HG03196 (cell line): ENCODE results near the gene CLIC1.

Experiments
- ATAC-seq: cut with Tn5 transposase; IDR thresholded peaks from one replicate; pipeline ENCODE4 v1.9.1; 2021; ENCODE audit not compliant: unreplicated experiment

The CLIC1 gene

GRCh38 chr6:31768363-31769257 lies 32.3 kb upstream of the CLIC1 start:
- no peak for ATAC-seq

- no peak for ATAC-seq
Observed at GRCh38 chr6:31767096-31767645, 30.8 kb upstream of the CLIC1 start.

DNA sequence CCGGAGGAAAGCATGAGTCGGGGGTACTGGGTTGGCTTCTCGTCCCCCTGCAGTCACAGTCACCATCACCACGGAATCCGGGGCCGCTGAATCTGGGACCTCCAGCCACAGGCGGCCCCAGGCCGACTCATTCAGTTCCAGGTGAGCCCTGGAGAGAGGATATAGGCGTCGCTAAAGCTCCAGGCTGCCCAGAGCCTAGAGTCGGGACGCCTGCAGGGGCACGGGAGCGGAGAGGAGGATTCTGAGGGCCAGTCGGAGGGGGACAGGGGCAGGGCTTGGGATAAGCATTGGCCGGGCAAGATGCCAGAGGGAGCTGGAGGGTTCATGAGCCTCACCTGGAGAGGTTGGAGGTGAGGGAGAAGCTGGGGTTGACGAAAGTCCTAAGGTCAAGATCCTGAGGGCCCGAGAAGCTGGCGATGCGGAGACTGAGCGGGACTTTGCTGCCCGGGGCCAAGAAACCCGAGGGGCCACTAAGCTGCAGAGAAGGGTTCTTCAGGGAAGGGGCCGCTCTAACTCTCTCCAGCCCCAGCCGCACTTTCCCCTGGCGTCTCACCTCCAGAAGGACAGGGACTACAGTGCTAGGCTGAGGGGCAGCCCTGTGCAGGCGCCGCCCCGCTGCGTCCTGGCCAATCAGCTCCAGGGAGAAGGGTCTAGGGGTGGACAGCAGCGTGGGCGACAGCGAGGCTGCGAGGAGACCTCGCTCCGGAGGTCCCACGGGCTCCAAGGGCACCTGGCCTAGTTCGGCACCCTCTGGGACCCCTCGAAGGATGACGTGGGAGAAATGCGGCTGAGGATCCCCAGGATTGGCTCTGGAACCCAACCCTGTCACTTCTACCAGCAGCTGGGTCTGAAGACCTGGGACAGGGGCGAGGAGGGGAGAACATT lies 29.8 kb upstream of the CLIC1 start:
- no peak for ATAC-seq

DNA sequence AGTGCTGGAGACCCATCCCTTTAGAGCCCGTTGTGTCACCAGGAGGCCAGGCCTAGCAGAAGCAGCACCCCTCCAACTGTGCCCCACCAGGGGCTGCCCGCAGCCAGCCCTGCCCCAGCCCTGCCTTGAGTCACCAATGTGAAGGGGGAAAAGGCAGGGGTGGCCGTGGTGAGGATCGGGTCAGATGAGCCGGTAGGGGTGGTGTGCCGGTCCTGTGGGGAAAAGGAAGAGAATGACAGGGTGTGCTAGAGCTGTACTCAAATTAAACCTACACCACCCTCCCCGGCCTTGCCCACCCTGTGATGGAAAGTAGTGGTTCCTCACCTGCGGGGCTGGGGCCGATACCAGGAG lies 29.2 kb upstream of the CLIC1 start:
- no peak for ATAC-seq

DNA sequence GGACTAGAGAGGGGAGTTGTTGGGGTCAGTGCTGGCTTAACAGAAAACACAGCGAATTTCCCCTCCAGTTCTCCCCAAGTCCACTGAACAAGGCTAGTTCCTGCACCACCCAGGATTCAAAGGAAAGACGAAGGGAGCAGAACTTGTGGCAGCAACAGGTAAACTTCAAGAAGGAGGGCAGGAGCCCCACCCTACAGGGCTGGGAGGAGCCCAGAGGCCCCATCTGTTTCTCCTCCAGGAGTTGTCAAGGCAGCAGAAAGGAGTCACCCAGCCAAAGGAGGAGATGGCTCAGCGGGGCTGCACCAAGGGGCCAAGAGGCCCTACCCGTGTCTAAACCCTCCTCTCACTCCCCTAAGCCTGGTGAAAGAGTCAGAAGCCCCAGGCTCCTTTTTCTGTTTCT lies 27.9 kb upstream of the CLIC1 start:
- no peak for ATAC-seq

DNA sequence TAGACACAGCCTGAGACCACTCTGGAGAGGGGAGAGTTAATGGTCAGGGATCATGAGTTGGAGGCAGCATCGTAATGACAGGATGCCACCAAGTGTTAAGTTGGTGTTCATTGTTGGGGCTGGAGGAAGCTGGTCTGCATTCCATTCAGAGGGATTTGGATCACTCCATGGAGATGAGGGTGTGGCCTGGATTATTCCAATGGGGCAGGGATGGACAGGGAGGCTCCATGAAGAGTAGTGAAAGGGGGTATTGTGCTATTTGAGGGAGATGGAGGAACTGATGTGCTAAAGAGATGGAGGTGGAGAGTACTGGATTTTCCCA lies 27.2 kb upstream of the CLIC1 start:
- ATAC-seq: no peak

DNA sequence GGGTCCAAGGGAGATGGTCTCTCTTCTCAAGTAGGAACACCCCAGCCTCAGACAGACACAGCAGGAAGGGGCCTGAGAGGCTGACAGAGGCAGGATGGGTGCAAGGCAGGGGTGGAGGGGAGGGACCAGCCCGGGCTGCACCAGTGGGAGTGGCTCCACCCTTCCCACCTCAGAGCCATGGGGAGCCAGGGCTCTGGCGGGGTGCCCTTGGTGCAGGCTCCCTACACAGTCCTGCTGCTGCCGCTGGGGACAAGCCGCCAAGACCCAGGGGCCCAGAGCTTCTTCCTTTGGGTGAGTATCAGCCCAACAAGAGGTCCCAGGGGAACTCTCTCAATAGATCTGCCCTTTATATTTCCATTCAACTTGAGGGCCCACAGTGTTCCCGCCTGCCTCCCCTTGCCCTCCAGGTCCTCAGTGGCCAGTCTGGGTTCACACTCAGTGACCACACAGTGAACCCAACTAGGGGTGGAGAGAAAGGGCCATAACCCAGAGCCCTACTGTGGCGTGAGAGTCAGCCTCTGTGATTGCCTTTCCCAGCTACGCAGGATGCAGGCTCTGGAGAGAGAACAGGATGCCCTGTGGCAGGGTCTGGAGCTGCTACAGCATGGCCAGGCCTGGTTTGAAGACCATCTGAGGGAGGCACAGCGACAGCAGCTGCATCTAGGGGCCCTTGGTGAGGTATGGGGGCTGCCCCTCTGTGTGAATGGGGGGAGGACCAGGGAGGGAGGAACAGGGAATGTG lies 26.7 kb upstream of the CLIC1 start:
- ATAC-seq: no peak

DNA sequence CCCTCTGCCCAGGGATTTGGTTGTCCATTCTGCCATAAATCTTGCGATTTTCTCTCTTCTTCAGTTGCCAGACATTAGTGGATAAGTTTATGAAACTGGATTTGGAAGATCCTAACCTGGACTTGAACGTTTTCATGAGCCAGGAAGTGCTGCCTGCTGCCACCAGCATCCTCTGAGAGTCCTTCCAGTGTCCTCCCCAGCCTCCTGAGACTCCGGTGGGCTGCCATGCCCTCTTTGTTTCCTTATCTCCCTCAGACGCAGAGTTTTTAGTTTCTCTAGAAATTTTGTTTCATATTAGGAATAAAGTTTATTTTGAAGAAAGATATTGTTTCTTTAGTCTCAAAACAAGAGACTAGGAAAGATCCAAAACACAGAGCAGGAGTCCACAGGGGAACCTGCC lies 26.0 kb upstream of the CLIC1 start, which contains the start of gene SAPCD1:
Gene SAPCD1 (plus strand): TSS at position 301 of the 400 bp plus-strand sequence. CDS start 399 bp downstream, outside the sequence.
- ATAC-seq: no peak

DNA sequence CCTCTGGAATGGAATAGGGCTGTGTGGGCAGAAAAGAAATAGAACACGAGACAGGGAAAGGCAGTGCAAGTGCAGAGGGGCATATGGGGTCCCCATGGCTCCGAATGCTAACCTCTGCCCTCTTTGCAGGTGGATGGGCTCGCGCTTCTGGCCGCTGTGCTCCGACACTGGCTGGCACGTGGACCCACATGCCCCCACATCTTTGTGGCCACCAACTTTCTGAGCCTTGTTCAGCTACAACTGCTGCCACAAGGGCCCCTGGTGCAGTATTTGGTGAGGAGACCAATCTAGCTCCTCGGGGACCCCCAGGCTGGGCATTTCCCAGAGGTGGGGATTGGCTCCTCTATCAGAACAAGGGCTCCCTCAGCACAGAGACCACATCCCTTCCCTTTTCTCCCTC lies 25.0 kb upstream of the CLIC1 start:
- ATAC-seq: no peak

GRCh38 chr6:31760790-31761189 lies 24.5 kb upstream of the CLIC1 start:
- no peak for ATAC-seq

DNA sequence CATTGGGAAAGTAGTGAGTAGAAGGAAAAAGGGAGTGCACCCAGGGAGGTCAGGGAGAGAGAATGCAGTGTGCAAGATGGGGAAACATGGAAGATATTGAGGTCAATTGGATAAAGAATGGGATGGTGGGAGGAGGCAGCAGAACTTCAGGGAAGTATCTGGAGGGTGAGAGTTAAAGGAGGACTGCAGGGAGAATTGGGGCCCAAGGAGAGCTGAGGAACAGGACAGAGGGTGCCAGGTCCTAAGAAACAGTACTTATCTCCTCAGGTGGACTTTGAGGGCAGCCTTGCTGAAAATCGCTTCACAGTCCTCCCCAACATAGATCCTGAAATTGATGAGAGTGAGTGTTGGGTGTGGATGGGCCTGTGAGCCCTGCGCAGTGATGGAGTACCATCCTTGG lies 22.0 kb upstream of the CLIC1 start:
- no peak for ATAC-seq

DNA sequence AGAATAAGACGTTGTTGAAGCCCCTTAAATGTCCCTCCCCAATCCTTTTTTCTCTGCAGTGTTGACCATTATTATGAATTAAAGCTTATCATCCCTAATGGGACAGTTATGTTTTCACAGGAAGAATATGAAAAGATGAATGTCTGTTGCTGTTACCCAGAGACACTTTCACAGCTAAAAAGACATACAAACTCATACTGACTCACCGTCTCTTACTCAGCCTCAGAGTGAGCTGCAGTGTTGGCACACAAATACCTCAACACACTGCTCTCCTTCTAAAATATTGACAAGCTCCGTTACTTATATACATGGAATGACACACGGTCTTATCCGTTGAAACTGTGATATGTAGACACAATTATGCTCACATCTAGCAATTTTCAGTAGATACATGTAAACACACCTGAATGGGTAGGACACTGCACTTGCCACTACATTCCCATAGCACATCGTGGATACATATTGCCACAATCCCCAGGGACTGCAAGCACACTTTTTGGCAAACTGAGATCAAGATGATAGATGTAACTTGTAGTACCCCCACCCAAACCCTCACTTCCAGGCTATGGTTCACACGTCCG lies 16.5 kb upstream of the CLIC1 start:
- no peak for ATAC-seq

- no peak for ATAC-seq
Observed at GRCh38 chr6:31750411-31751022, 14.2 kb upstream of the CLIC1 start.

GRCh38 chr6:31749301-31750036 lies 13.1 kb upstream of the CLIC1 start:
- no peak for ATAC-seq

GRCh38 chr6:31744422-31744821 lies 8.1 kb upstream of the CLIC1 start:
- no peak for ATAC-seq

DNA sequence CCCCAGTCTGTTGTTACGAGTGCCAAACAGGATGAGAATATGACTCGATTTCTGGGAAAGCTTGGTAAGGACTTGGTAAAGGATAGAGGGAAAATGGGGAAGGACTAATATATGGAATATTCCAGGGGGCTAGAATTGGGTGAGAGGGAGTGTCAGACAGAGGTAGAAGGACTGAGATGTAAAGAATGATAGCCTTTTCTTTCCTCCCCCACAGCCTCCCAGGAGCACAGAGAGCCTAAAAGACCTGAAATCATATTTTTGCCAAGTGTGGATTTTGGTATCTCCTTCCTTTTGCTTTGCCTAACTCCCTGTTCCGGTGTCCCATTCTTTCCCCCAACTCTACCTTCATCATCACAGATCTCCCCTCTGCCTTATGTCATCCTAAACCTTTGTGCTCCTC lies 6.6 kb upstream of the CLIC1 start:
- no peak for ATAC-seq

- no peak for ATAC-seq
Observed at GRCh38 chr6:31741815-31742214, 5.5 kb upstream of the CLIC1 start.

- no peak for ATAC-seq
Observed at GRCh38 chr6:31740397-31741223, 4.3 kb upstream of the CLIC1 start.
